HL-60/S4 treated with phorbol 12-myristate 13-acetate at 8.2 ng/mL for 4 days and 3 days (cell line): Measurements from ENCODE around the gene KLHL1.

ENCODE experiments used
- in situ Hi-C: fragments of 300-500 bp; cut with MboI; formaldehyde crosslinking; loops from 2 replicates; pipeline ENCODE4 v1.15.0; 2022; ENCODE audit warnings: low sequenced_read_pairs

Gene KLHL1

DNA sequence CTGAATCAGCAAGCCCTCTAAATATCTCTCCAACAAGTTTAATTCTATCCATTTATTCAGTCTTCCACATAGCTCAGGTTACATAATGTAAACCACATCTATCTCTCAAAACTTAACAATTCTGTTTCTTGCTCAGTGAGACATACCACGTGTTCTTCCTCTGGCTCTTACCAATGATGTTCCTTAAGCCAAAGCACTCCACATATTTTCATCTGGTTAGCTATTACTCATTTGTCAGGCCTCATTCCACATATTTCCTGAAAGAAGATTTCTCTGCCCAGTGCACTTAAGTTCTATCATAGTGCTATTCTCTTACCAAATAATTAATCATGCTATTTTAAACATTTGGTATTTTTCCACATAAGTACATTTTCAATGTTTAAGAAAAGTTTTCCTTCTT is 403.9 kb downstream of the KLHL1 start:
- in situ Hi-C loops, result no loop called here

DNA sequence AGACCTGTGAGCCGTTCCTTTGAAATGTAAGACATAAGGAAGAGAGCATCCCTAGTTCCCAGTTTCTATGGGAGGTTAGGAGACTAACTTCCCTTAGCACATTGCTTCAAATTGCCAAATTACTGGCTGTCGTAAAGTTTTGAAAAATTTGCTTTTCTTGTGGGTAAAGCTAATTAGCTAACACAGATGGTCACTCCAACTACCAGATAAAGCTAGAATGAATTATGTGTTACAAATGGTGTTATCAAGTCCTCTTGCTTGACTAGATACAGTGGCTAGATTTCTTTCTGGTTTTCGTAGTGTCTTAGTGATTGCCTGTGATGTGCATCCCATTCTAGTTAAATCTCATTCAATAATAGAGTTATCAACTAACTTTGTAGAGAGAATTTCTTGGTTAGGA is 417.3 kb downstream of the KLHL1 start:
- in situ Hi-C loops, result no loop called here

DNA sequence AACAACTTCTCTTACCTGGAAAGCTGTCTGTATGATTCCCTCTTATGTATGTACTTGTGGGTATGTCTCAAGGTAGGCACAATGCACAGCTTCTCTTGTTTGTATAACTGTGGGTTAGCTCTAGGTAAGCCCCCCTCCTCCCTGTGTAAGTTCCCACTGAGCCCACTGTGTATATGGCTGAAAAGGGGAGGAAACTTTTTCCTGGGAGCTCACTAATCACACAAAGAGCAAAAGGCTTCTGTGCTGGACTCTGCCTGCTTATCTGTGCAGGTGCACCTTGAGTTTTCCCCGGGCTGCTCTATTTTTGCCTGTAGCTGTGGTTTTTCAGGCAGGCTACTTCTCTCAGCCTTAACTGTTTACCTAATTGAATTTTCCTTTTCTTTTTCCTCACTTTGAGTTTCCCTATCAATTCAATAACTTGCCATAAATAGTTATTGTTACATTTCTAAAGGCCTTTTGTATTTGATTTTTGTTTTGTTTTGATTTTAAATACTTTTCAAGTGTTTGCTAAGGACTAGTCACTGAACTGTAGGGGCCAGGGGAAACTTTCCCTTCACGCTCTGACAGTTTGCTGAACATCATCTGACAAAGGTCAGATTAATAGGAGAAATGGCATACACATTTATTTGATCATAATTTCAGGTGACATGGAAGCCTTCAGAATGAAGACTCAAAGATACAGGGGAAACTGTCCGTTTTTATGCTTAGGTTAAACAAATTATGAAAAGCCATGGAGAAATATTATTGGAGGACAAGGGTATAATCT is 424.1 kb downstream of the KLHL1 start:
- in situ Hi-C loops, result no loop called here

DNA sequence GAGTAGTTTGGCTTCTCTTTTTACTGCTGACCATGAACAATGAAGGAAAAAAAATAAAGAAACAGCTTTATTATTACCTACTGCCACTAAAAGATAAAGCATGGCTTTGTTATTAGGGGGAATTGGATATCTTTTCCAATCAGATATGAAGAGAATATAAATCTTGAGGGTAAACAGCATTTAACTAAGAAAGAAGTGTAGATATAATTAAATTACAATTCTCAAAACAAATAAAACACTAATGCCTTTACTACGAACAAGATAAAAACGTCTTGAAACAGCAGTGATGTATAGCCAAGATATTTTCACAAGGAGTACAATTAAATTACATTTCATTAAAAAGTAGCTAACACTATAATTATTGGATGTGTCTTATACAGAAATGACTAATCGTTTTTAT is 426.5 kb downstream of the KLHL1 start:
- in situ Hi-C loops, result no loop called here

DNA sequence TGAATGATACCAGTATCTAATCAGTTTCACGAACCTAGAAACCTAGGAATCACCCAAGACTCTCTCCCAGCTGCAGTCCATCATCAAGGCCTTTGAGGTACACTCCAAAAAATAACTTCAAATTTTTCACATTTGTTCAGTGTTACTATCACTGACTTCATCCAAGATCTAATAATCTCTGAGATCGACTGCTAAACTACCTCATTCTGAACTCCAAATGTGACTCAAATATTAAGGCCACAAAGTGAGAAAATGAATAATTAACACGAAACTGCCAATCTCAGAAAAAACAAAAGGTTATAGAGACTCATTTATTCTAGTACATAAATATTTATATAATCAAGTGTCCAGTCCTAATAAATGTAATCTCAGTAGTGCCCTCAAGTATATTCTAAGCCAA is 430.9 kb downstream of the KLHL1 start:
- in situ Hi-C loops, result no loop called here

DNA sequence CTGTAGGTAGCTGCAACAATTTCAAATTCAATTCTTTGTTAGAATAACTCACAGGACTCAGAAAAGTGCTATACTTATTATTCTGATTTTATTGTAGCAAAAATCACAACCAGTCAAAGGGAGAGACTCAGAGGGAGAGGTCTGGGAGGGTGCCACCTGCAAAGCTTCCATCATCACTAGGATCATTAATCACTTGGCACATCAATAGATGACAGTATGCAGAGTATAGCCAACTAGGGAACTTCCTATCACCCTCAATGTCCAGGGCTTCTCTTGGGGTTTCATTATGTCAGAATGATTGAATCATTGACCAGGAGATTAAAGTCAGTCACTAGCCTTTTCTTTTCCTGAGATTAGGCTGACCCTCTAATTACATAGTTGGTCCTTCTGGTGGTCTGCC is 432.0 kb downstream of the KLHL1 start:
- in situ Hi-C loops, result no loop called here

DNA sequence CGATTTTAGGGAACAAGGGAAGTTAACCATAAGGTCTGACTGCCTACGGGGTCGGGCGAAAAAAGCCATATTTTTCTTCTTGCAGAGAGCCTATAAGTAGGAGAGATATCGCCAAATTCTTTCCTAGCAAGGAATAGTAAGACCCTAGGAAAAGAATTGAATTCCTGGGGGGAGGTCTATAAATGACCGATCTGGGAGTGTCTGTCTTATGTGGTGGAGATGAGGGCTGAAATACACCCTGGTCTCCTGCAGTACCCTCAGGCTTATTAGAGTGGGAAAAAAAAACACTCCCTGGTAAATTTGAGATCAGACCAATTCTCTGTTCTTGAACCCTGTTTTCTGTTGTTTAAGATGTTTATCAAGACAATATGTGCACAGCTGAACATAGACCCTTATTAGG is 448.1 kb downstream of the KLHL1 start:
- in situ Hi-C loops, result no loop called here

DNA sequence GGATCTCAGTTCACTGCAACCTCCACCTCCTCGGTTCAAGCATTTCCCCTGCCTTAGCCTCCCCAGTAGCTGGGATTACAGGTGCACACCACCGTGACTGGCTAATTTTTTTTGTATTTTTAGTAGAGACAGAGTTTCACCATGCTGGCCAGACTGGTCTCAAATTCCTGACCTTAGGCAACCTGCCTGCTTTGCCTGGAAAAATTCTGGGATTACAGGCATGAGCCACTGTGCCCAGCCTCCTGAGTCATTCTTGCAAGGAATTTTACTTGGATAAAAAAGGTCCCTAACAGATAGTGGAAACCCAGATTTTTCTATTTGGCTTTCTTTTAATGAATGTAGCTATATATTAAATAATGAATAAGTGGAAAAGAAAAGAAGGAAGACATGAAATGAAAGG is 450.6 kb downstream of the KLHL1 start:
- in situ Hi-C loops, result no loop called here

DNA sequence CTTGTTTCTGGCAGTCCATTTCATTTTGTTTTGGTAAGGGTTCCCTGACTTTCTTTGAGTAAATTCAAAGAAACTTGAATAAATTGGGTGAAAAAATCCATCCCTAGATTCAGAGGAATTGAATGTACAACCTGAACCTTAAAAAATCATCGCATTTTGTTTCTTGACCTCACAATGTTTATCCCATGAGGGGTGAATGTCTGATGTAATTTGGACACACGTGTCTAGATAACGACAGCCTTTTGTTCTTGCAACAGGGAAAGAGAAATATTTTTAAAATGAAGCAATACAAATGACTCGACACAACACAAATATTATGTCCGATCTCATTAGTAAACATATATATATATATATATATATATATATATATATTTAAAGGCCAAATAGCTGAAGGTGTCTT is 453.9 kb downstream of the KLHL1 start:
- in situ Hi-C loops, result no loop called here
